Left cardiac atrium (tissue), 4 donors: ENCODE data around the gene SLC4A11. TPM values are rescaled to one million over a fixed set of nuclear protein-coding genes. Genes with fewer than 3 reads are reported as not detected.

Experiments used
- ATAC-seq, 2 donors: fragments of 200-7000 bp; cut with Tn5 transposase; one replicate each; pipeline ENCODE4 v1.9.1; 2020; ENCODE audit warnings: mild to moderate bottlenecking in 2 of 2, moderate library complexity in 2 of 2
- DNase-seq: peaks from one replicate; pipeline ENCODE4 v3.0.0-alpha.2; 2020
- intact Hi-C, 2 donors: fragments of 100-400 bp; cut with DNase I; formaldehyde crosslinking; loops; one replicate each; pipeline versions ENCODE4 v1.14.1 to v1.15.1; 2022 to 2023
- total RNA-seq, 2 donors: library from RNA; stranded (reverse); fragmentation: NEBNext Ultra II Directional; extraction: Animal tissue kit (Norgen Biotek cat#: 25700); gene quantifications; one replicate each; pipeline ENCODE4 v1.2.1, GENCODE V29; 2021
- donor health status: DM: no; HTN: yes; CAD: no.
- donor health status: DM: no; HTN: yes; CAD: no; lungs with severe emphysema.
- donor health status: DM: yes; HTN: yes; CAD: no.
- donor health status: Dilated cardiomyopathy.

SLC4A11 gene
- total RNA-seq, 2 donors from 2014 or later: 0.52 to 0.68 TPM

- DNase-seq (no peak), ATAC-seq (no peak)
- intact Hi-C loops: no loop called here
Observed at GRCh38 chr20:3213226-3213625, 25.8 kb downstream of the SLC4A11 start.

GRCh38 chr20:3210346-3210745 lies 28.6 kb downstream of the SLC4A11 start:
- intact Hi-C loops: no loop called here
- DNase-seq (no peak), ATAC-seq (no peak)

GRCh38 chr20:3209946-3210317 lies 29.1 kb downstream of the SLC4A11 start:
- DNase-seq (no peak), ATAC-seq (peak; percentile 35 to 40)
- intact Hi-C loops: no loop called here

GRCh38 chr20:3209257-3209945 lies 29.6 kb downstream of the SLC4A11 start, which contains the start of gene ITPA:
TSS of gene ITPA (plus strand) at chr20:3209498. CDS start at chr20:3209552, 54 bp downstream.
- ATAC-seq: peak; percentile 60 to 71
- intact Hi-C loops: no loop called here
- peak; percentile 65 for DNase-seq

GRCh38 chr20:3208786-3209256 lies 30.2 kb downstream of the SLC4A11 start:
- ATAC-seq: no peak
- intact Hi-C loops: no loop called here
- DNase-seq: no peak

GRCh38 chr20:3204124-3204794 lies 34.7 kb downstream of the SLC4A11 start, which contains the start of gene DDRGK1:
TSS of gene DDRGK1 (minus strand) at chr20:3204682. CDS start at chr20:3204627, 55 bp downstream.
- DNase-seq: peak; percentile 89
- intact Hi-C loops: no loop called here
- peak; percentile 96 for ATAC-seq

GRCh38 chr20:3203315-3204123 lies 35.5 kb downstream of the SLC4A11 start:
- ATAC-seq (peak; percentile 18 to 38), DNase-seq (no peak)
- intact Hi-C loops: no loop called here

GRCh38 chr20:3202965-3203314 lies 36.0 kb downstream of the SLC4A11 start:
- intact Hi-C loops: no loop called here
- ATAC-seq (no peak), DNase-seq (no peak)

GRCh38 chr20:3199976-3200755 lies 38.8 kb downstream of the SLC4A11 start:
- ATAC-seq: no peak
- intact Hi-C loops: no loop called here
- DNase-seq: no peak

- DNase-seq: no peak
- no peak for ATAC-seq
- intact Hi-C loops: no loop called here
Observed at GRCh38 chr20:3199206-3199605, 39.8 kb downstream of the SLC4A11 start.

GRCh38 chr20:3195590-3196237 lies 43.3 kb downstream of the SLC4A11 start:
- intact Hi-C loops: no loop called here
- DNase-seq: no peak
- no peak for ATAC-seq

GRCh38 chr20:3194617-3195280 lies 44.2 kb downstream of the SLC4A11 start:
- no peak for DNase-seq
- intact Hi-C loops: no loop called here
- no peak for ATAC-seq

- no peak for ATAC-seq
- intact Hi-C loops: no loop called here
Observed at GRCh38 chr20:3193806-3194616, 45.0 kb downstream of the SLC4A11 start.

GRCh38 chr20:3192226-3193015 lies 46.6 kb downstream of the SLC4A11 start:
- DNase-seq (no peak), ATAC-seq (no peak)
- intact Hi-C loops: no loop called here

More at GRCh38 chr20:3193806-3194616, 45.0 kb downstream of the SLC4A11 start:
- no peak for DNase-seq

- intact Hi-C loops: no loop called here
- ATAC-seq (no peak), DNase-seq (no peak)
Observed at GRCh38 chr20:3190681-3191111, 48.3 kb downstream of the SLC4A11 start.

GRCh38 chr20:3189561-3190131 lies 49.3 kb downstream of the SLC4A11 start:
- no peak for ATAC-seq
- intact Hi-C loops: no loop called here
- DNase-seq: no peak
